CD4-positive, alpha-beta T cell treated with Interleukin-15 for 4 hours (primary cell): ENCODE data around the gene AREG.

Experiments
- DNase-seq: peaks from one replicate; pipeline ENCODE4 v3.0.0-alpha.2; 2020; ENCODE audit warnings: low spot score

The AREG gene

DNA sequence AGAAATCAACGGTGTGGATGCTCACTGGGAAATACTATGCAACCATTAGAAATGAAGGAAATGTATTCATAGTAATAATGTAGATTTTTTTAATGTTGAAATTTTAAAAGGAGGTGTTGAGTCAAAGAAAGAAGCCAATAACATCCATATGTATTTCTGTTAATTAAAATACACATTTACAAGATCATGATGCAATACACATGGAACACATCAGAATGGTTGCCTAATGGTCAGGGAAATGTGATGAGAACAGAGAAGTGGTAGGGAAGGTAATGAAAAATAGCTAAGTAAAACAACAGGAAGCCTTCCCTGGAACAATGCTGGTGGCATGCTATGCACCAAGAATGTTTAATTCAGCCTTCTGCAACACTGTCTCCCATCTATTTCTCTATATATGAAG, 18.2 kb downstream of the AREG start:
- no peak for DNase-seq

DNA sequence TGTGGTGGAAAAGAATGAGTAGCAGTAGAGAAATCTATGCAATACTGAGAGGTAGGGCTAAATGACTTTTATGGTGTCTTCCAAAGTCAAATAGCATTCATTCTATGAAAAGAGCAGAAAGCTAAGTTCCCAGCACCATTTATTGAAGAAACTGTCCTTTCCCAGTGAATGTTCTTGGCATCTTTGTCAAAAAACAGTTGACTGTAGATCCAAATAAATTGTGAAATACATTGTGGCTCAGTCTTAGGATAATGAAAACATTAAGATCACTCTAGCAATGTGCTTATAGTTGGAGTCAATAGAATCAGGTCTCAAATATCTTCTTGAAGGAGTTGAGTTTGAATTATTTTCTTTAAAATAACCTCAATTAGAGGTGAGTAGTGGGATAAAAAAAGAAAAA, 19.4 kb downstream of the AREG start:
- DNase-seq, result no peak

DNA sequence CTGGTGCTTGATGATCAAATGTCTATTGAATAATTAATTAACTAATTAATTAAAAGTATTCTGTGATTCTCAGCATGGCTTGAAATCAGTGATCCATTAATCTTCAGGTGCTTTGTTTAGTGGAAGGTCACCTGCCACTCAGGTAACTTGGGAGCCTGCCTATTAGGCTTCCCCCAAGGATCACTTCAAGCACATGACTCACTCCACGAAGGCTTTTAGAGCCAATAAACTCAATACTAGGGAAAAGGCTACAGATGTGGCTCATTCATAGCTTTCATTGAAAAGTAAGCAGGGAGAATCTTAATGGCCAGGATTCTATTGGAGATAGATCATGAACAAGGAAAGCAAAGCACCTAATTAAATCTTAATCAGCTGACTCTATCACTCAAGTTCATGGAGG, 21.3 kb downstream of the AREG start:
- DNase-seq, result no peak

DNA sequence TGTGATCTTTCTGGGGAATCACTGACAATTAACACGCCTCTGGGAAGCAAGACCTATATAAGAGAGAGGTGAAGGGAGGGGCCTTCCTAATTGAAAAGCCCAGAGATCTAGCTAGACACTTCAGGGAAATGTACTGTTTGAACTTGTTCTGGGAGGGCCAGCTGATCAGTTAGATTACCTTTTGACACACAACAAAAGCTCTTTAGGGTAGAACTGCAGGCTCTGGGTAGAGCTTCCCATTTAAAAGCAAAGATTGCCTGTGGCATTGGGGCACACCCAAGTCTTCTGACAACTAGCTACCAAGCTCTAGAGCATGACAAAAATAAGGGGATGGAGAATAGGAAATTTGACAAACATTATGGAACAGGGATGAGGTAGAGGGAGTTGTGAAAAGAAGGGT, 26.3 kb downstream of the AREG start:
- DNase-seq, result no peak

DNA sequence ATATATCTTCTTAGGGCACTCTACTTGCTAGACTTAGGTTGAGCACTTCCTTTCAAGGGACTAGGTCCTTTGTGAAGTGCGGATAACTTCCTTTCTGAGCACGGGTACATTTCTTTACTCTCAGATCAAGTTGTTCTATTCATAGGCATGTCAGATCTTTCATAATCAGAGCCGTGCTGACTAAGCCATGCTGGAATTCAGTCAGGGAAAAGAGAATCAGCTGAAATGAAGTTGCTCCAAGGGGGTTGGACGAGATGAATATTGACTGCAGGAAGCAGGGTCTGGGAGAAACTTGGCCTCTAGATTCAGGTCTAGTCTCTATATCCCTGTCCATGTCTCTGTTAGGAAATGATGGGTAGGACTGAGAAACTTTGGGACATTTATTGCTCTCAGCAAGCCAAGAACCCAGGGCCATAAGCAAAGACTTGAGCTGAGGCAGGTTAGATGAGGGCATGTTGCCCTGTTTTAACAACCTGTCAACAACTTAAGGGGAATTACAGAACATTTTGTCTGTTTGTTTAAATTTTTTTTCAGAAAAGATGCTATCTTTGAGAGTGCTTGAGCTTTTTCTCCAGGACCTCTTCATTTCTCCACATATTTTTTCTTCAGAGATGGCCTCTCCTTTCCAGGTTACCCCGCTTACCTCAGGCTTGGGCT, 28.3 kb downstream of the AREG start:
- no peak for DNase-seq

DNA sequence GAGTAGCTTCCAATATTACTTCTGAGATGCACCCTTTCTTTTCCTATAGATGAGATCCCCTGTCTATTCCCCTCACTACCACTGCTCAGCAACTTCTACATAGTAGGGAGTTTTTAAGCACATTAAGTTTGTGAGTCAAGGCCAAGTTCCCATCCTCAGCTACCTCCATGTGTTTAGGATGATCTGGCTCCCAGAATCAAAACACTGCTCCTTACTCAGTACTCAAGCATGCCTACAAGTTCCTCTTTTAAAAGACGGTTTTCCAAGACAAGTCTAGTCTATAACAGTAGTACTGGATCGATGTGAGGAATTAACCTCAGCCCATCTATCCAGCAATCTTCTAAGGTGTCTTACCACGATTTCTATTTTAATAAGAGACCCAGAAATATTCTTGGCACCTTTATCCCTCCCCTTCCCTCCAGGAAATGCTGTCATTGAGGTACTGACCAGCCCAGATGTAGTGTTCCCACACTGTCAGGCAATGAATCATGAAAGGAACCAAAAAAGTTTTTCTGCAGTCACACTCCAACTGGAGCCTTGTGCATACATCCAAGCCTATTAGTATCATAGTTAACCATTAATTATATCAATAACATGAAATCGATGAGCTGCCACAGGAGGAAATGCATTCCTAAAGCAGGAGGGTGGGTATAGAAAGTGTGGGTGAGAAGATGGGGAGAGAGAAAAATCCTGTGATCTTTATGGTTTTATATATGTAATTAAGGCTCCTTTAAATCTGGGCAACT, 29.6 kb downstream of the AREG start:
- no peak for DNase-seq

DNA sequence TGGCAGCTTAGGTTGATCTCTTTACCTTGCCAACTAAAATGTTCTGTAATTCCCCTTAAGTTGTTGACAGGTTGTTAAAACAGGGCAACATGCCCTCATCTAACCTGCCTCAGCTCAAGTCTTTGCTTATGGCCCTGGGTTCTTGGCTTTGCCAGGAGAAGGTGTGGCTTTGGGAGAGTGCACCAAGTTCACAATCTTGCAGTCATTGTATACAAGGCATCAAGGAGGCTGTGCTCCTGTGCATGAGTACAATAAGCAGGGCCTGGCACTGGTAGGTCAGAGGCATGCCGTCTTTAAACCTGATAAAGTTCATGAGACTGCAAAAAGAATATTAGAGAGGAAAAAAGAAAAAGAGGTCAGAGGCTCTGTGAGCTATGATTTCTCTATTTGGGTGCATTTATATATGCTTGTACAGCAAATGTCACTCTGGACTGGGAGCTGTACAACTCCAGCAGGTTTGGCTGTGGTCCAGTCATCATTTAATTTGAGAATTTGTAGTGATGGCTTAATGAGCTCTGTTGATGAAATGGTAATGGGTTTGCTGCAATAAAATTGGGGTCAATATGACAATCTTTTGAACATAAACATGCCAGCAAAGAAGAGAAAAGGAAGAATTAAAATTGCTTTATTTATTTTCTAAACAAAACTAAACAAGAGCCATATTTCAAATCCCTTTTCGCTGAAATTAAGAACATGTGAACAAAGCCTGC, 30.3 kb downstream of the AREG start:
- no peak for DNase-seq

DNA sequence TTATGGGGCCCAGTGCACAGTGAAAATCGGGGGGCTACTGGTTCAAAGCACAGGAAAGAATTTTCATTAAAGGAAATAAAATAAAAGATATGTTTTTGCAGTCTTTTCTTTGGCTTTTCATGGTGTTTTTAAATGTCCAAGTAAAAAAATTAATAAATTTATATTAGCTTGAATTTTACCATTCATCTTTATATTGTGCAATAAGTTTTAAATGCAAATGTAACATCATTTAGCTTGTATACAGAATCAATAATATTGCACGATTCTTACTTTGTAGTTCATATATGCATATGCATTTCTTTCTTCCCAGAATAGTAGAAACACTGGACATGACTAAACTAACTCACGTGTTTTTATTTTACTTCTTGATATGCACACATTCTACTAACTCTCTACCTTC, 31.0 kb downstream of the AREG start:
- no peak for DNase-seq

DNA sequence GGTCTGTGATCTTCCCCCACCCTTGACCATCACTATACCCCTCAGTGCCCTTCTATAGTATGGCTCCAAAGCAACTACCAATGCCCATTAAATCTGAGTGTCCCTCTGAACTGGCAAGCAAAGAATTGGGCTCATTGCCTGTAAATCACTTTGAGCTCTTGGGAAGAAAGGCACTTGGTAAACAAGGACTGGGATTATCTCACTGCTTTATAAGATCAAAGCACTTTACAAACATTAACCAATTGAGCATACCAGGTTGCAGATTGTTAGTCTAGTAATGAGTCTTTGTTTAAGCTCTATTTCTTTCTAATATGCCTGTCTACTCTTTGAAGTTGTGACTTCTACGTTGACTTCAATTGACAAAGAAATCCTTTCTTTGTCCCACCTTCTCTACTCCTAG, 34.1 kb downstream of the AREG start:
- DNase-seq, result no peak

DNA sequence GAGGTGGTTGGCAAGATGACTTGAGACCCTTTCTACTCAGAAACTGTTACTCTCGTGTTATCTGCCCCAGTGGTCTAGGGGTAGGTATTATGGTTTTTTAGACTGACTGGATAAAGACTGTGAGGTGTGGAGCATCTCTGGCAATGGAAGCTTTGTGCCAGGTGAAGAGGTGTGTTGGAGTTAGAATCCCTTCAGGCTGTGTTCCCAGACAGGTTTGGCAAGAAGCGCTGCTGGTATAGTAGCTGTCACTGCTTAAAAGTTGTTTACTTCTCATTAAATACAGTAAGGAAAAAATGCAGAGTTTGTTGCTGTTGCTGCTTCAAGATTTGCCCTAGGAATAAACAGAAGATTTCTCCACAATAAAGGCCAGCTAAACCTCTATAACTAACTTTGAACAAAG, 35.3 kb downstream of the AREG start:
- DNase-seq, result no peak

DNA sequence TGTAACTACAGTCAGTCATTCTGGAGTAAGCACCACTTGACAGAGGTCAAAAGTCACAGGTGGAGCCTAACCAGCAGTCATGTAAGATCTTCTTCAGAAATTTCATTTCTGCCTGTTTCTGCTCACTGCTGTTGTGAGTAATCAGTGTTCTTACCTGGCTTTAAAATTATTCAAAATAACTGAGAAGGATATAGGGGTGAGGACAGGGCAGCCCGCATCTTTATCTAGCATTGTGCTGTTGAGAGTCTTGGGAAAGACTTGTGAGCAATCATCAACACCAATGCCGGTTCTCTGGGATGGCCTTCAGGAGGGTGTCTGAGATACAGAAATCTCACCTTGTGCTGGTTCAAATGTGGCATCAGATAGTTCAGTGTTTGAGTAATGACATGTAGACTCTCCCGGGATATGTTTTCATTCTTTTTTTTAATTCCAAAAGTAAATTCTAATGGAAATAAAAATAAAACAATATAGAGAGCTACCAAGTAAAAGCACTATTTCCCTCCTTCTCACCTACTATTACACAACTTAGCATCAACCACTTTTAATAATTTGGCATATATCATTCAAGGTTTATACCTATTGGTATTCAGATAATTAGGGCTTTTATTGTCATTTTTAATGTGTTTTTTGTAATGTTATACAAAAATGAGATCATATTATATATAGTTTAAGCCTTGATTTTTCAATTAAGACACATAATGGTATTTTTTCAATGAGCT, 37.1 kb downstream of the AREG start:
- DNase-seq, result no peak

DNA sequence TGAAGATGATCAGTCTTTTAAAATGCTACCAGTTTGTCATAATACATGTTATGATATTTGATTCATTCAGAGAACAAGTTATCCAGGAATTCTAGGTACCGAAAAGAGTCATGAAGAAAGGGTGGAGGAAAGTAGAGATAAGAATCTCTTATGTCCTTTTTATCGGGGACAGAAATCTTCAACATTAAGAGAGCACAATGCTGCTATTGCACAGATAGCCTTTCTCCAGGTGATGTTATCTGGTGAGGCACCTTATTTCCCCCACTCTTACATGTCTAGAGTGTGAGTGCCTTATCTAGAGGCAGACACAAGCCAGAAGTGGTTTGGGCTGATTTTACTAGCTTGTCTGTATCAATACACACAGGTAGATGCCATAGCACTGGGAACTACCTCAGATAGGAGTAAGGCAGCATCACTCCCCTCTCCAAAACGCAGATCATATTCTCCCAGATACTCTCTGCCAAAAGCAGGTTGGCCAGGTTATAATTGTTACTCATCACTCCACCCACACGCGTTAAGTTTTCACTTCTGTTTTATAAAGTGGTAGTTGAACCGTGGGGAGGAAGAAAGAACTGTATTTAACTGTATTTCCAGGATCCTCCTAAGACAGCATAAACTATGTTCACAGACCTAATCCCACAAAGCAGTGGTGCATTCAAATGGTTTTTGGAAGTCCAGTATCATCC, 38.4 kb downstream of the AREG start:
- DNase-seq, result no peak

DNA sequence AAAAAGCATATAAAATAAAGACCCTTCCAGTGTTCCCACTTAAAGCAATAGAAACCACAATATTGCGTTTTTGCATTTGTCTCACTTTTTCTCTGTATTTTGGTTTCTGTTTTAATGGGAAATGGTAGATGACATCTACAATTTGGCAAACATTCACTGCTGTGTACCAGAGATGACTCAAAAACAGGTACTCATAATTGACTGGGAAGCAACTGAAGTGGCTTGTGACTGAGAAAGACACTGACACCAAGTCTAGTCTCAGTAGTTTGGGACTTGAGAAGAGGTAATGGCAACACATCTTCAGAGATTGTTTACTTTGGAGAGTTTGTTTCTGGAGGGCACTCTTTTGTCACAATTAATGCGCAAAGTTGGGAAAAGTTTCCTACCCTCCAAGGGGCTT, 42.0 kb downstream of the AREG start:
- DNase-seq, result no peak

DNA sequence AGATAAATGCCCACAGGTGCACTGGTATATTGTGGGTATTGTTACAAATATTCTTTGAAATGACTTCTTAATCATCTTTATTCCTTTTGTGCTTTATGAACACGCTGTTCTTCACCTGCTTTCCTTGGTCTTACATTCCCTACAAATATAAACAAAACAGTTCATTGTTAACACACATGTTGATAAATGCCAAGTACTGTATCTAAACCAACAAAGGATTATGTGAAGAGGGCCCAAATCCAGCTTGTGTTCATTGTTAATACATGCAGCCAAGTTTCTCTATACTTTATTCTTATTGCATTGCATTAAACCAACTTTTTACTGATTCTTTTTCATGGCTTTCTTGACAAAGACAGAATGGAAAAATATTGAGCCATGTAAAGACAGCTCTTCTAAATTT, 42.8 kb downstream of the AREG start:
- DNase-seq, result no peak

DNA sequence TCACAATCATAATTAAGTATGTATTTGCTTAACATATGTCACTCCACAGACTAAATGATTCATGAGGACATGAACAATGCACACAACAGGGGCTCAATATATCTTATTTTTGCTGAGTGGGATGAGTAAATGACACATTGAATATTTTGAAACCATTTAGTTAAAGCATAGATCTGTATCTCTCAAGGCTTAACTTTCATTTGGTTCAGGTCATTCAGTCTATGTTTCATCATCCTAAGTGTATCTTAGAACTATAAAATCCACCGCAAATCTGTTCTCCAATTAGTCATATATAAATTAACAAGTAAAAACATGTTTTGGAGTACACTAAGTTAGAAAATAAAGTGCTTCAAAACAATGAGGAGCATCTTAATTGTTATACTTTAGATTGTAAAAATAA, 45.8 kb downstream of the AREG start:
- DNase-seq, result no peak

DNA sequence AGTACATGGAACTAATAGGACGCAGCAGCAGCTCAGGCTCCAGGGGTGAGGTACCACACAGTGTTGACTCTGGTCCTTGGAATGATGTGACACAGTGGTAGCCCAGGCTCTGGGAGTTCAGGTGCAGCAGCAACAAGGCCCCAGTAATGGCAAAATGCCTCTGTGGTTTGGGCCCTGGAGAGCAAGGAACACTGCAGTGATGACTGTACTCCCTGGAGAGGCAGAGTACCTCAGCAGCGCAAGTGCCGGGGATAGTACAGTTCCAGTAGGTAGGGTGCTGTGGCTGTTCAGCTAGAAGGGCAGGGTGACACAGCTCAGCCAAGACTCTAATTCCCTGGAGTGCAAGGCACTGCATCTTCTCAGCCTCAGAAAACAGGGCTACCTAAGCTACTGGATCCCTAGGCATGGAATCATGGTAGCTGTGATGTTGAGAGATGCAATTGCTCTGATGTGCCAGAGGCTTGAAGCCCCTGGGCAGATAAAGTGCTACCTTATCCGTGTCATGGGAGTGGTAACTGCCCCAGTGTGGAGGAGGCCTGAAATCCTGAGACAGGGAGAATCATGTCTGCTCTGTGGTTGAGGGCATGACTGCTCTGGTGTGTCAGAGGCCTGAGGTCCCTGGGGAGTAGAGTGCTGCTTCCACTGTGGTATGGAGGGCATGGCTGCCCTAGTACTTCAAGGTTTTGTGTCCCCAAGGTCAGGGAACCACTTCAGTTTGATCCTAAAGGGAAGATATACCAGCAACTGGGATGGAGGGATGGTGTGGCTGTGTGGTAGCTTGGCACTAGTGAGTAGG, 55.2 kb downstream of the AREG start:
- no peak for DNase-seq

DNA sequence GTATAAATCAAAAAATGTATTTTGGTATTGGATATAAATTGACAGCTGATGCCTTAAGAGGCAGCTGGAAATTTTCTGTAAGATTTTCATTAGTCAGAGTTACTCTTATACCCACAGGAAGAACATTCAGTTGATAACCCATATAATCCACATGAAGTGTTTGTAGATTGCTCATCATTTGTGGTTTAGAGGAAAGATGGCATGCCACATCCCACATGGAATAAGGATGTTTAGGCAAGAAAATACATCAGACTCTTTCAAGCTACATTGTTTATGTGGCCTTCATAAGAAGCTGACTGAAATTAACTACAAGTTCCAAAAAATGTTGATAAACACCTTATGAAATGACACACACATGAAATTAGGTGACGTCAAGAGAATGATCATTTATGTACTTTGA, 56.6 kb downstream of the AREG start:
- no peak for DNase-seq

DNA sequence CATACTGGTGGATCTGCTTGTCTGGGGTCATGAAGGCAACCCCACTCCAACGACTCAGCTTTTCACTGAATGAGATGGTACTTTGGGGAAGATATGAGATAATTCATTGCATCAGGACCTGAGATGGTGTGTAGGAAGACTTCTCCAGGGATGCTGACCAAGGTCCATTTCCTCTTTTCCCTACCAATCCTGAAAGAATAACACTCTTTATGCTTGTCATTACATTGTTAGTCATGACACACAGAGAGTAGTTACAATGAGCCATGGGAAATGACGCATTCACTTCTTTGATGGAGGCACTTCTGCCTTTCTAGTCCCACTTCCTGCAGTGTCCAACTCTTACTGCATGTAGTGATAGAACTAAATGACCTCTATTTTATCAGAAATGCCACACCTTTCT, 58.6 kb downstream of the AREG start:
- DNase-seq, result no peak

DNA sequence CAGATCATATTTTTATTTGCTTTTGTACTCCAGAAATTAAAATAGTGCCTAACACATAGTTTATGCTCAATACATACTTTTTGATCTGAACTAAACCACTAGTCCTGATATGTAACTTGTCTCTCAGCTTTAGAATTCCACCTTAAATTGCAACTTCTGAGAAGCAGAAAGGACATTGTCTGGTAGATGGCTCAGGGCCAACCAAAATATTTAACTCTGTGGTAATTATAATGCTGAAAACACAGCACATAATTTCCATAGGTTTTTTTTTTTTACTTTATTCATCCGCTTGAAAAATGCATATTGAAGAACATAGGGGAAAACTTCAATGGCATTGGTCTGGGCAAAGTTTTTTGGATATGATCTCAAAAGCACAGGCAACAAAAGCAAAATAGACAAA, 59.3 kb downstream of the AREG start:
- no peak for DNase-seq
